ENCODE measurements around the gene SYNM.
A peak's percentile ranks its signal among the peaks of the same experiment; 100 is the strongest.

SYNM gene

GRCh38 chr15:99086327-99086667, 18.6 kb upstream of the SYNM start:
- DNase-seq, result no peak

GRCh38 chr15:99087405-99087943, 17.4 kb upstream of the SYNM start:
- no peak for DNase-seq

GRCh38 chr15:99090011-99090699, 14.7 kb upstream of the SYNM start:
- no peak for DNase-seq

GRCh38 chr15:99090938-99091337, 13.9 kb upstream of the SYNM start:
- no peak for DNase-seq

GRCh38 chr15:99092554-99093172, 12.2 kb upstream of the SYNM start:
- DNase-seq, result no peak

- no peak for DNase-seq
These were observed 9.3 kb upstream of the SYNM start for GRCh38 chr15:99095626-99096025.

- DNase-seq, result no peak
These were observed 8.5 kb upstream of the SYNM start for GRCh38 chr15:99096173-99096893.

GRCh38 chr15:99096894-99097426, 7.9 kb upstream of the SYNM start:
- DNase-seq, result no peak

- no peak for DNase-seq
These were observed 7.2 kb upstream of the SYNM start for GRCh38 chr15:99097441-99098410.

- no peak for DNase-seq
These were observed 6.5 kb upstream of the SYNM start for GRCh38 chr15:99098426-99098825.

GRCh38 chr15:99098991-99099390, 5.9 kb upstream of the SYNM start:
- no peak for DNase-seq

- DNase-seq, result no peak
These were observed 5.2 kb upstream of the SYNM start for GRCh38 chr15:99099661-99100060.

GRCh38 chr15:99100245-99101173, 4.4 kb upstream of the SYNM start:
- DNase-seq, result peak; percentile 56

- DNase-seq, result no peak
These were observed 3.4 kb upstream of the SYNM start for GRCh38 chr15:99101501-99101900.

GRCh38 chr15:99102332-99103235, 2.3 kb upstream of the SYNM start:
- no peak for DNase-seq

GRCh38 chr15:99103279-99103678, 1.6 kb upstream of the SYNM start:
- DNase-seq, result no peak

- DNase-seq, result peak; percentile 32
These were observed 848 bp downstream of the SYNM start for GRCh38 chr15:99105514-99106341.

- no peak for DNase-seq
These were observed 1.7 kb downstream of the SYNM start for GRCh38 chr15:99106417-99107220.
